NCI-H2029 (cell line): ENCODE results near the gene TPX2.

Experiments
- DNase-seq: peaks from one replicate; lab custom pipeline; 2025; lab: John Stamatoyannopoulos, UW

The TPX2 gene

DNA sequence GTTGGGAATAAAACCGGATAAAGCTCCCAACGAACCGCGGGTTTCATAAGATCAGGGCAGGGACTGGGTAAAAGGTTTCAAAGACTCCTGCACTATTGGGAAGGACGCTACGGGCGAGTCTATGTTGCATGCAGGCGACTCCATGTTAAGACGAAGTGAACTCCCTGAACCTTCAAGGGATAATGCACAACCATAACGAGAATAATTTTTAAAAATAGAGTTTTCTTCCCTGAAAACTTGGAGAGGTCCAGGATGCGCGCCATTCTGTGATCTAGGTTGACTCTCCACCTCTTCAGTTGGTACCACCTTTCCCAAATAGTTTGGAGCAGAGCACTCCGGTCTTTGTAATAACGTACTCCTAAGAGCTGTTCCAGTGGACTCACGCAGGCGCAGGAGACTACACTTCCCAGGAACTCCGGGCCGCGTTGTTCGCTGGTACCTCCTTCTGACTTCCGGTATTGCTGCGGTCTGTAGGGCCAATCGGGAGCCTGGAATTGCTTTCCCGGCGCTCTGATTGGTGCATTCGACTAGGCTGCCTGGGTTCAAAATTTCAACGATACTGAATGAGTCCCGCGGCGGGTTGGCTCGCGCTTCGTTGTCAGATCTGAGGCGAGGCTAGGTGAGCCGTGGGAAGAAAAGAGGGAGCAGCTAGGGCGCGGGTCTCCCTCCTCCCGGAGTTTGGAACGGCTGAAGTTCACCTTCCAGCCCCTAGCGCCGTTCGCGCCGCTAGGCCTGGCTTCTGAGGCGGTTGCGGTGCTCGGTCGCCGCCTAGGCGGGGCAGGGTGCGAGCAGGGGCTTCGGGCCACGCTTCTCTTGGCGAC, at the start of gene TPX2:
Gene TPX2, plus strand, starts transcription at position 562 of the 821 bp plus-strand sequence. CDS start 18,187 bp downstream, outside the sequence.
- peak; percentile 96 for DNase-seq

GRCh38 chr20:31690124-31690666, 48.9 kb upstream of the TPX2 start:
- DNase-seq = no peak

DNA sequence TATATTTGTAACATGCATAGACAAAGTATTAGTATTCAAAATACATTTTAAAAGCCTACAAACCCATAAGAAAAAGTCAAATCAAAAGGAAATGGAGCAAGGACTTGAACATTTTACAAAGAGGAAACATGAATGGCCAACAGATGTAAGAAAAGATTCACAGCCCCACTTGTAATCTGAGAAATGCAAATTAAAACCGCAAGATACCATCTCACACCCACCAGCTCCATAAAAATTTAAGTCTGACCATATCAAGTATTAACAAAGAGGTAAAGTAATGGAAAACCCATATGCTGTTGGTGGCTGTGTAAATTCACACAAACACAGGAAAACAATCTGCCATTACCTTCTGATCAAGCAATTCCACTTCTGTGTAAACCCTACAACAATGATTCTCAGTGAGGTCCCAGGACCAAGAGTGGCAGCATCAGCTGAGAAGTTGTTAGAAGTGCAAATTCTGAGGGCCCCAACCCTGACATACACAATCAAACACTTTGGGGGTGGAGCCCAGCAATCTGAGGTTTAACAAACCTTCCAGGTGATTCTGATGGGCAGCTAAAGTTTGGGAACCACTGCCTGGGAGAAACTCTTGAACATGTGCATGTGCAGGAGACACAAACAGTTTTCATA, 47.3 kb upstream of the TPX2 start:
- no peak for DNase-seq

- no peak for DNase-seq
Measured at GRCh38 chr20:31693402-31693801, 45.7 kb upstream of the TPX2 start.

DNA sequence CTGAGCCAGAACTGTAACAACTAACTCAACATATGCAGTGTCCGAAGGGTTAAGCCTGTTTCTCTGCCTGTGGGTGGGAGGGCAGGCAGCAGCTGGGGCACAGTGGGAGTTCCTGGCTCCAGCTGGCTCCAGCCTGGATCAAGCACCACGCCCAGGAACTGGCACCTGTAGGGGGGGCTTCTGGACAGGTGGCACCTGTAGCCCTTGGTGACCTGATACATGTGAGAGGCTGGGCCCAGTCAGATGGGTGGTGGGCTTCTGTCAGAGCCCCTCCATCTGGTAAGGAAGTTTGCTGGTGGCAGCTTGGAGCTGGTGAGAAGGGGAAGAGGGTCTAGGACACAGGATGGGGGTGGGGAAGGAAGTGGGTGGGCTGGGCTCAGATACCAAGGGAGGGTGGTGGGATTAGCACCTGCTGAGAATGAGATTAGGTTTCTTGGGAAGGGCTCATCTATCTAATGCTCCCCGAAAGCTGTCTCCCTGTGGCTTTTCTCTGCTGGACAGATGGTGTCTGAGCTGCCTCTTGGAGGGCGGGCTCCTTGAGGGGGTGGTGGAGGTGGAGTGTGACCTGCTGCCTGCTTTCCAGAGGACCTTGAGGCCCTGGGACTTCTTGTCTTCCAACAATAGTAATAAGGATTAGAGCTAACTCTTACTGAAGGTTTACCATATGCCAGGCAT, 45.0 kb upstream of the TPX2 start:
- peak; percentile 20 for DNase-seq

DNA sequence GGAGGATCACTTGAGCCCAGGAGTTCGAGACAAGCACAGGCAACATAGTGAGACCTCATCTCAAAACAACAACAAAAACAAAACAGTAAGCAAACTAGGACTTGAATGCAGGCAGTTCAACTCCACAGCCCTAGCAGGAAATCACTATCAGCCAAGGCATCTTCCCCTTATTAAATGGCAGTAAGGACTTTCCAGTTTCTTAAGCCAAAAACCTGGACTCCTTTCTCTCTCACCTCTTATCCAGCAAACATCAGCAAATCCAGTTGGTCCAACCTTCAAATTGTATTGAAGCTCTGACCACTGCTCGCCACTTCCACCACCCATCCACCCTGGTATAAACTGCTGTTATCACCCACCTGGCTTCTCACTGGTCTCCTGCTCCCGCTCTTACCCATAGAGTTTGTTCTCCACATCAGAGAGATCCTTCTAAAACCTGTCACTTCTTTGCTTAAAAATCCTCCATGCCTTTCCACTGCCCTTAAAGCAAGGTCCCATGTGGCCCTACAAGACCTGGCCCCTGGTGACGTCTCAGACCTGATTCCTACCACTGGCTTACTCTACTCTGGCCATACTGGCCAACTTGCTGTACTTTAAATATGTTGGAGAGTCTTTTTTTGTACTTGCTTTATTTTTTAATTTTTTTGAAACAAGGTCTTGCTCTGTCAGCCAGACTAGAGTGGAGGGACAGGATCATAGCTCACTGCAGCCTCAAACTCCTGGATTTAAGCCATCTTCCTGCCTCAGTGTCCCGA, 44.1 kb upstream of the TPX2 start:
- no peak for DNase-seq

- DNase-seq = no peak
Measured at GRCh38 chr20:31695849-31696804, 43.0 kb upstream of the TPX2 start.

- no peak for DNase-seq
Measured at GRCh38 chr20:31698243-31698802, 40.8 kb upstream of the TPX2 start.

GRCh38 chr20:31698803-31699718, 40.0 kb upstream of the TPX2 start:
- peak; percentile 96 for DNase-seq

- no peak for DNase-seq
Measured at GRCh38 chr20:31699801-31700728, 39.0 kb upstream of the TPX2 start.

DNA sequence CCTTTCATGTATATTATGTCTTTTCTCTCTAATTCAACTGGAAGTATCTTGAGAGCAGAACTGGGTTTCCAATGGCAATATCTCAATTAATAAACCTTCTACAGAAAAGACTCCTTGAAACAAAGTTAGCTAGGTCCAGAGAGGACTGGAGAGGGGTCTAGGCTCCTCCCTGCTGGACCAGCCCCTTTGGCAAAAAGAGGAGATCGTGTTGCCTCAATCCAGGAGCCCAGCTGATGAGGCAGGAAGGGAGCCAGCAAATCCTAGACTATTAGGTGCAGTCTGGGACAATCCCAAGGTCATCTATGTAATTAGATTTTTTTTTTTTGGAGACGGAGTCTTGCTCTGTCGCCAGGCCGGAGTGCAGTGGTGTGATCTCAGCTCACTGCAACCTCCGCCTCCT, 38.3 kb upstream of the TPX2 start:
- no peak for DNase-seq

GRCh38 chr20:31701591-31701990, 37.5 kb upstream of the TPX2 start:
- DNase-seq = no peak

GRCh38 chr20:31704225-31705119, 34.6 kb upstream of the TPX2 start:
- DNase-seq = no peak

GRCh38 chr20:31705191-31705590, 33.9 kb upstream of the TPX2 start:
- DNase-seq = no peak

DNA sequence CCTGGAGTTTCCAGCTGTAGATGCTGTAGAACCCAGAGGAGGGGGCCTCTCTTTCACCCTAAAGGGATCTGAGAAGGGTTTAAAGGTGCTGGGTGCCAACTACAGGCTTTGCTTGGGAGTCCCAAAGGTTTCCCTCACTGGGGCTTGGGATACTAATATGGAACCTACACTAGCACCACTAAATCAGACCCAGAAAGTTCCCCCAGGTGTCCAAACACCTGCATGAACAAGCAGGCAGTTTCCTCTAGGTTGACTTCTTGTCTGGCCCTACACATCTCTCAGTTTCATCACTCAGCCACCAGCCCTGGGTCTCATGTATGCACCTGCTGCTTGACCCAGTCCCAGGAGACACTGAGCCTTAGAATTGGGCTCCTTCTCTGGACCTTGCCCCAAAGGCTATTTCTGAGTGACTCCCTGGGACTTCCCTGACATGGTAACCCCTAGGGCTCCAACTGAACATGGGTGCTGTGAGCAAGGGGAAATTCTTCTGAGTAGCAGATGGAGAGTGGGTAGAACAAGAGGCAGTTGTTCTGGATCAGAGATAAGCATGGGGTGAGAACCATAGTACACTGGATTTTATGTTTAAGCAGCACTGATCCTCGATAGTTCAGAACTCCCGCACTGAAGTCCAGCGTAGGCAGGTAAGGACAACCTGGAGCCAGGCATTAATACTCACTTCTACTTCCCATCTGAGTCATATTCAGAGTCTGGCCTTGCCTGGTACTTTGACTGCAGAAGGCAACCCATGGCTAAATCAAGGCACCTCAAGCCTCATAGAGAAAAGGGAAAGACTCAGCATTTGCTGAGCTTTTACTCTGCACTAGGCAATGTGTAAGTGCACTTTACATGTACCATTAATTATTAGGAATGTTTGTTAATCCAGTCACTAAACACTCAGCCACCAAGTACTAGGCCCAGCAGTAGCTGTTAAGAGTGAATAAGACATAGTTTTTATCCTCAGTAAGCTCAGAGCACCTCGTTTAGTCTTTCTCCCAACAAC, 33.2 kb upstream of the TPX2 start:
- no peak for DNase-seq
